NCI-H187 treated with DMSO at 0.1 percent for 48 hours (cell line): ENCODE results near the gene MRPL18.

Experiments used
- DNase-seq: peaks from one replicate; lab custom pipeline; 2025; lab: John Stamatoyannopoulos, UW

Gene MRPL18

GRCh38 chr6:159844737-159845645 is 54.7 kb downstream of the MRPL18 start:
- peak; percentile 60 for DNase-seq
